Cardiac muscle cell (in vitro differentiated cells and primary cell): ENCODE data around the gene KCNK4. TPM values are rescaled to one million over a fixed set of nuclear protein-coding genes. Genes with fewer than 3 reads are reported as not detected.
A peak's percentile ranks its signal among the peaks of the same experiment; 100 is the strongest.
"Not testable (repeated sequence)": the region's sequence is repeated elsewhere in the genome, so short reads cannot be mapped to it uniquely, and the experiment has no call there.

ENCODE experiments used
- DNase-seq, 2 donors: peaks; one replicate each; pipeline versions ENCODE4 v3.0.0 to v3.0.0-alpha.2; 2010 to 2017; ENCODE audit warnings: low read depth in 1 of 2, low spot score in 1 of 2
- H3K27ac ChIP-seq: fragments of 200-600 bp; sonication (generic); 2 replicates; pipeline ENCODE4 v1.5.1; 2016
- H3K27me3 ChIP-seq: fragments of 200-600 bp; sonication (generic); 2 replicates; pipeline ENCODE4 v1.6.0; 2016; ENCODE audit warnings: control low read depth
- H3K36me3 ChIP-seq: fragments of 200-600 bp; sonication (generic); 2 replicates; pipeline ENCODE4 v1.5.1; 2016; ENCODE audit warnings: control low read depth
- H3K4me1 ChIP-seq: fragments of 200-600 bp; sonication (generic); 2 replicates; pipeline ENCODE4 v1.8.1; 2017; ENCODE audit warnings: low read depth, mild to moderate bottlenecking, mixed run types
- H3K4me3 ChIP-seq: fragments of 200-600 bp; sonication (generic); 2 replicates; pipeline ENCODE4 v1.5.1; 2016; ENCODE audit warnings: mild to moderate bottlenecking
- H3K9me3 ChIP-seq: fragments of 200-600 bp; sonication (generic); 2 replicates; pipeline ENCODE4 v1.5.1; 2017; ENCODE audit warnings: low read depth, mild to moderate bottlenecking, control low read depth
- CTCF ChIP-seq: IDR thresholded peaks from 2 replicates; pipeline ENCODE4 v1.5.1; 2012; ENCODE audit warnings: low read depth, mild to moderate bottlenecking, low read length
- polyA plus RNA-seq: library from polyadenylated mRNA; unstranded; fragments of >200 nt; fragmentation: Nextera tagmentation; extraction: Ambion mirVana; gene quantifications from 2 replicates; pipeline ENCODE4 v1.2.1, GENCODE V29; 2016
- total RNA-seq: library from RNA; depleted of rRNA; stranded (reverse); fragments of >200 nt; gene quantifications from 2 replicates; pipeline ENCODE4 v1.2.3, GENCODE V29; 2016

KCNK4 gene
- total and polyA plus RNA-seq, 2 experiments from 2014 or later, result not detected

GRCh38 chr11:64304316-64305072, 13.4 kb downstream of the KCNK4 start:
- Histone ChIP-seq H3K4me3 (peak overlapping the region; percentile 46), H3K9me3 (no peaks in the 10 kb centered on the region), H3K4me1 (peaks cover 11% of the 10 kb centered on the region), H3K36me3 (no peaks in the 10 kb centered on the region), H3K27ac (peak overlapping the region; percentile 94), H3K27me3 (peaks cover 25% of the 10 kb centered on the region)
- TF ChIP-seq CTCF, result peak; percentile 91
- DNase-seq, result peak; percentile 93 to 95

GRCh38 chr11:64305075-64305690, 14.1 kb downstream of the KCNK4 start, which contains the start of gene ESRRA:
ESRRA (plus strand) TSS chr11:64305524; CDS start chr11:64307180, 1,656 bp downstream.
- Histone ChIP-seq H3K4me3 (peak within 1 kb of the TSS; percentile 71), H3K27me3 (peaks cover 18% of the 10 kb centered on the region), H3K27ac (peak within 1 kb of the TSS; percentile 94), H3K36me3 (no peaks in the 10 kb centered on the region), H3K9me3 (no peaks in the 10 kb centered on the region), H3K4me1 (peaks cover 11% of the 10 kb centered on the region)
- DNase-seq, result peak; percentile 99 to 100
- no peak for TF ChIP-seq CTCF

- Histone ChIP-seq H3K36me3 (no peaks in the 10 kb centered on the region), H3K9me3 (no peaks in the 10 kb centered on the region), H3K27ac (peak overlapping the region; percentile 88)
Observed at GRCh38 chr11:64305691-64306562, 14.8 kb downstream of the KCNK4 start.

GRCh38 chr11:64306563-64306875, 15.4 kb downstream of the KCNK4 start:
- H3K9me3 ChIP-seq, result no peaks in the 10 kb centered on the region
- TF ChIP-seq CTCF, result no peak
- H3K27ac ChIP-seq, result peak overlapping the region; percentile 88

More at GRCh38 chr11:64305691-64306562, 14.8 kb downstream of the KCNK4 start:
- DNase-seq, result peak; percentile 42 to 64
- peak; percentile 27 for TF ChIP-seq CTCF
- peak overlapping the region; percentile 71 for H3K4me3 ChIP-seq
- peaks cover 11% of the 10 kb centered on the region for H3K4me1 ChIP-seq
- H3K27me3 ChIP-seq, result peaks cover 11% of the 10 kb centered on the region

GRCh38 chr11:64306876-64307622, 15.9 kb downstream of the KCNK4 start:
- Histone ChIP-seq H3K27me3 (no peaks in the 10 kb centered on the region), H3K36me3 (no peaks in the 10 kb centered on the region), H3K4me3 (peak overlapping the region; percentile 71), H3K4me1 (peaks cover 11% of the 10 kb centered on the region), H3K27ac (peak overlapping the region; percentile 88), H3K9me3 (no peaks in the 10 kb centered on the region)
- TF ChIP-seq CTCF, result no peak
- DNase-seq, result peak in 1 of 2 donors; percentile 46

More at GRCh38 chr11:64306563-64306875, 15.4 kb downstream of the KCNK4 start:
- peaks cover 11% of the 10 kb centered on the region for H3K4me1 ChIP-seq
- no peaks in the 10 kb centered on the region for H3K36me3 ChIP-seq
- H3K27me3 ChIP-seq, result peaks cover 5% of the 10 kb centered on the region
- H3K4me3 ChIP-seq, result peak overlapping the region; percentile 71
- DNase-seq, result no peak

- H3K27me3 ChIP-seq, DNase-seq, H3K27ac ChIP-seq, H3K36me3 ChIP-seq, H3K4me3 ChIP-seq, H3K9me3 ChIP-seq: not testable (repeated sequence)
- H3K4me1 ChIP-seq, result peaks cover 11% of the 10 kb centered on the region
Observed at GRCh38 chr11:64307795-64308194, 16.7 kb downstream of the KCNK4 start.
